HepG2 (cell line): Measurements from ENCODE around the gene DENND5B.

Source experiments
- HNRNPH1 ChIP-seq: fragments of 200-400 bp; formaldehyde crosslinking; optimal IDR thresholded peaks from 2 replicates; pipeline ENCODE3; 2017; ENCODE audit warnings: mild to moderate bottlenecking, low read depth, low read length
- RAD21 ChIP-seq: fragments of 450-650 bp; formaldehyde crosslinking; IDR thresholded peaks from 2 replicates; pipeline ENCODE4 v1.5.0; 2020; ENCODE audit warnings: mild to moderate bottlenecking
- SRY ChIP-seq: sonication (generic); formaldehyde crosslinking; IDR thresholded peaks from 2 replicates; pipeline ENCODE4 v1.8.0; 2022; ENCODE audit warnings: mild to moderate bottlenecking, missing genetic modification reagents
- TBL1XR1 ChIP-seq: fragments of 150-350 bp; IDR thresholded peaks from 2 replicates; pipeline ENCODE4 v1.6.1; 2014; ENCODE audit warnings: borderline replicate concordance, low read length; ENCODE audit not compliant: partially characterized antibody
- ZC3H4 ChIP-seq: sonication (generic); formaldehyde crosslinking; IDR thresholded peaks from 2 replicates; pipeline ENCODE4 v1.4.0; 2020; ENCODE audit warnings: missing genetic modification reagents, borderline replicate concordance
- TF ChIP-seq, protein P1 (sequence below): sonication (generic); formaldehyde crosslinking; IDR thresholded peaks from 2 replicates; pipeline ENCODE4 v1.4.0; 2020; ENCODE audit warnings: low read depth, mild to moderate bottlenecking, missing genetic modification reagents
- TF ChIP-seq, protein P2 (sequence below): sonication (generic); formaldehyde crosslinking; IDR thresholded peaks from 2 replicates; pipeline ENCODE4 v1.5.1; 2020; ENCODE audit warnings: mild to moderate bottlenecking, missing genetic modification reagents, borderline replicate concordance

DNA sequence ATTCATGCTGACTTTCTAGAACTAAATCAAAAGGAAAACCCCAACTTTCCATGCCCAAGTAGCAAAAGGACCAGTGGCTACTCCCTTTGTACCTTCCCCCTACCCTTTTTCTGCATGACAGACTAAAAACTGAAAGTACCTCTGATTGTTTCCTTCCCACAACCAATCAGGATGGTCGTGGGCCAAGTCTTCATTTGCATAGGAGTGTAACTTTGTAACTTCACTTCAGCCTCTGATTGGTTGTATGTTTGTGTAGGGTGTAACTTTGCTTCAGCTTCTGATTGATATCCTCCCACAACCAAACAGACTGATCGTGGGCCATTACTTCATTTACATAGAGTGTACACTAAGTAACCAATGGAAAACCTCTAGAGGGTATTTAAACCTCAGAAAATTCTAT, 96.5 kb downstream of the DENND5B start:
- TF ChIP-seq HNRNPH1, result no peak
- no peak for TF ChIP-seq RAD21 (CRISPR knock-in tag)
- no peak for TF ChIP-seq SRY (CRISPR knock-in tag)
- TF ChIP-seq, protein P1, sequence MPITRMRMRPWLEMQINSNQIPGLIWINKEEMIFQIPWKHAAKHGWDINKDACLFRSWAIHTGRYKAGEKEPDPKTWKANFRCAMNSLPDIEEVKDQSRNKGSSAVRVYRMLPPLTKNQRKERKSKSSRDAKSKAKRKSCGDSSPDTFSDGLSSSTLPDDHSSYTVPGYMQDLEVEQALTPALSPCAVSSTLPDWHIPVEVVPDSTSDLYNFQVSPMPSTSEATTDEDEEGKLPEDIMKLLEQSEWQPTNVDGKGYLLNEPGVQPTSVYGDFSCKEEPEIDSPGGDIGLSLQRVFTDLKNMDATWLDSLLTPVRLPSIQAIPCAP (CRISPR knock-in tag), result no peak
- no peak for TF ChIP-seq ZC3H4 (CRISPR knock-in tag)
- TF ChIP-seq, protein P2, sequence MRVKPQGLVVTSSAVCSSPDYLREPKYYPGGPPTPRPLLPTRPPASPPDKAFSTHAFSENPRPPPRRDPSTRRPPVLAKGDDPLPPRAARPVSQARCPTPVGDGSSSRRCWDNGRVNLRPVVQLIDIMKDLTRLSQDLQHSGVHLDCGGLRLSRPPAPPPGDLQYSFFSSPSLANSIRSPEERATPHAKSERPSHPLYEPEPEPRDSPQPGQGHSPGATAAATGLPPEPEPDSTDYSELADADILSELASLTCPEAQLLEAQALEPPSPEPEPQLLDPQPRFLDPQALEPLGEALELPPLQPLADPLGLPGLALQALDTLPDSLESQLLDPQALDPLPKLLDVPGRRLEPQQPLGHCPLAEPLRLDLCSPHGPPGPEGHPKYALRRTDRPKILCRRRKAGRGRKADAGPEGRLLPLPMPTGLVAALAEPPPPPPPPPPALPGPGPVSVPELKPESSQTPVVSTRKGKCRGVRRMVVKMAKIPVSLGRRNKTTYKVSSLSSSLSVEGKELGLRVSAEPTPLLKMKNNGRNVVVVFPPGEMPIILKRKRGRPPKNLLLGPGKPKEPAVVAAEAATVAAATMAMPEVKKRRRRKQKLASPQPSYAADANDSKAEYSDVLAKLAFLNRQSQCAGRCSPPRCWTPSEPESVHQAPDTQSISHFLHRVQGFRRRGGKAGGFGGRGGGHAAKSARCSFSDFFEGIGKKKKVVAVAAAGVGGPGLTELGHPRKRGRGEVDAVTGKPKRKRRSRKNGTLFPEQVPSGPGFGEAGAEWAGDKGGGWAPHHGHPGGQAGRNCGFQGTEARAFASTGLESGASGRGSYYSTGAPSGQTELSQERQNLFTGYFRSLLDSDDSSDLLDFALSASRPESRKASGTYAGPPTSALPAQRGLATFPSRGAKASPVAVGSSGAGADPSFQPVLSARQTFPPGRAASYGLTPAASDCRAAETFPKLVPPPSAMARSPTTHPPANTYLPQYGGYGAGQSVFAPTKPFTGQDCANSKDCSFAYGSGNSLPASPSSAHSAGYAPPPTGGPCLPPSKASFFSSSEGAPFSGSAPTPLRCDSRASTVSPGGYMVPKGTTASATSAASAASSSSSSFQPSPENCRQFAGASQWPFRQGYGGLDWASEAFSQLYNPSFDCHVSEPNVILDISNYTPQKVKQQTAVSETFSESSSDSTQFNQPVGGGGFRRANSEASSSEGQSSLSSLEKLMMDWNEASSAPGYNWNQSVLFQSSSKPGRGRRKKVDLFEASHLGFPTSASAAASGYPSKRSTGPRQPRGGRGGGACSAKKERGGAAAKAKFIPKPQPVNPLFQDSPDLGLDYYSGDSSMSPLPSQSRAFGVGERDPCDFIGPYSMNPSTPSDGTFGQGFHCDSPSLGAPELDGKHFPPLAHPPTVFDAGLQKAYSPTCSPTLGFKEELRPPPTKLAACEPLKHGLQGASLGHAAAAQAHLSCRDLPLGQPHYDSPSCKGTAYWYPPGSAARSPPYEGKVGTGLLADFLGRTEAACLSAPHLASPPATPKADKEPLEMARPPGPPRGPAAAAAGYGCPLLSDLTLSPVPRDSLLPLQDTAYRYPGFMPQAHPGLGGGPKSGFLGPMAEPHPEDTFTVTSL (CRISPR knock-in tag), result no peak
- TF ChIP-seq TBL1XR1, result no peak
